HG02870 (cell line): ENCODE measurements around the gene CFAP91.

Experiments used
- ATAC-seq: cut with Tn5 transposase; IDR thresholded peaks from one replicate; pipeline ENCODE4 v1.9.1; 2021; ENCODE audit warnings: mild to moderate bottlenecking, moderate library complexity; ENCODE audit not compliant: unreplicated experiment

The CFAP91 gene

GRCh38 chr3:119702530-119703527, at the start of gene CFAP91:
TSS of gene CFAP91 (plus strand) at chr3:119703022. CDS start at chr3:119703099, 77 bp downstream.
- peak; percentile 84 for ATAC-seq

GRCh38 chr3:119653876-119654275, 48.9 kb upstream of the CFAP91 start:
- ATAC-seq = no peak

- ATAC-seq = peak; percentile 56
These were observed 44.7 kb upstream of the CFAP91 start for GRCh38 chr3:119657887-119658702.

- no peak for ATAC-seq
These were observed 43.8 kb upstream of the CFAP91 start for GRCh38 chr3:119658994-119659393.

- ATAC-seq = no peak
These were observed 43.1 kb upstream of the CFAP91 start for GRCh38 chr3:119659606-119660291.

GRCh38 chr3:119660474-119661440, 42.1 kb upstream of the CFAP91 start, which contains the start of gene POPDC2:
TSS of gene POPDC2 (minus strand) at chr3:119660589. CDS start at chr3:119660423, 166 bp downstream.
- no peak for ATAC-seq

- no peak for ATAC-seq
These were observed 40.0 kb upstream of the CFAP91 start for GRCh38 chr3:119662604-119663373.

GRCh38 chr3:119663885-119664284, 38.9 kb upstream of the CFAP91 start:
- ATAC-seq = no peak

GRCh38 chr3:119664370-119664769, 38.5 kb upstream of the CFAP91 start:
- no peak for ATAC-seq

- ATAC-seq = no peak
These were observed 37.9 kb upstream of the CFAP91 start for GRCh38 chr3:119664850-119665379.

GRCh38 chr3:119665954-119666559, 36.8 kb upstream of the CFAP91 start:
- no peak for ATAC-seq

GRCh38 chr3:119669906-119670570, 32.8 kb upstream of the CFAP91 start:
- ATAC-seq = no peak

- no peak for ATAC-seq
These were observed 30.0 kb upstream of the CFAP91 start for GRCh38 chr3:119672776-119673175.

- ATAC-seq = no peak
These were observed 28.9 kb upstream of the CFAP91 start for GRCh38 chr3:119673875-119674274.

- ATAC-seq = no peak
These were observed 27.5 kb upstream of the CFAP91 start for GRCh38 chr3:119675188-119675874.

- no peak for ATAC-seq
These were observed 26.8 kb upstream of the CFAP91 start for GRCh38 chr3:119676020-119676419.
